Hippocampal formation (tissue), 2 donors: ENCODE data around the gene KDM3B.
"Not testable (repeated sequence)": the region's sequence is repeated elsewhere in the genome, so short reads cannot be mapped to it uniquely, and the experiment has no call there.

Source experiments
- DNase-seq, 2 donors: peaks; one replicate each; lab custom pipeline; 2025; lab: John Stamatoyannopoulos, UW

Gene KDM3B, protein sequence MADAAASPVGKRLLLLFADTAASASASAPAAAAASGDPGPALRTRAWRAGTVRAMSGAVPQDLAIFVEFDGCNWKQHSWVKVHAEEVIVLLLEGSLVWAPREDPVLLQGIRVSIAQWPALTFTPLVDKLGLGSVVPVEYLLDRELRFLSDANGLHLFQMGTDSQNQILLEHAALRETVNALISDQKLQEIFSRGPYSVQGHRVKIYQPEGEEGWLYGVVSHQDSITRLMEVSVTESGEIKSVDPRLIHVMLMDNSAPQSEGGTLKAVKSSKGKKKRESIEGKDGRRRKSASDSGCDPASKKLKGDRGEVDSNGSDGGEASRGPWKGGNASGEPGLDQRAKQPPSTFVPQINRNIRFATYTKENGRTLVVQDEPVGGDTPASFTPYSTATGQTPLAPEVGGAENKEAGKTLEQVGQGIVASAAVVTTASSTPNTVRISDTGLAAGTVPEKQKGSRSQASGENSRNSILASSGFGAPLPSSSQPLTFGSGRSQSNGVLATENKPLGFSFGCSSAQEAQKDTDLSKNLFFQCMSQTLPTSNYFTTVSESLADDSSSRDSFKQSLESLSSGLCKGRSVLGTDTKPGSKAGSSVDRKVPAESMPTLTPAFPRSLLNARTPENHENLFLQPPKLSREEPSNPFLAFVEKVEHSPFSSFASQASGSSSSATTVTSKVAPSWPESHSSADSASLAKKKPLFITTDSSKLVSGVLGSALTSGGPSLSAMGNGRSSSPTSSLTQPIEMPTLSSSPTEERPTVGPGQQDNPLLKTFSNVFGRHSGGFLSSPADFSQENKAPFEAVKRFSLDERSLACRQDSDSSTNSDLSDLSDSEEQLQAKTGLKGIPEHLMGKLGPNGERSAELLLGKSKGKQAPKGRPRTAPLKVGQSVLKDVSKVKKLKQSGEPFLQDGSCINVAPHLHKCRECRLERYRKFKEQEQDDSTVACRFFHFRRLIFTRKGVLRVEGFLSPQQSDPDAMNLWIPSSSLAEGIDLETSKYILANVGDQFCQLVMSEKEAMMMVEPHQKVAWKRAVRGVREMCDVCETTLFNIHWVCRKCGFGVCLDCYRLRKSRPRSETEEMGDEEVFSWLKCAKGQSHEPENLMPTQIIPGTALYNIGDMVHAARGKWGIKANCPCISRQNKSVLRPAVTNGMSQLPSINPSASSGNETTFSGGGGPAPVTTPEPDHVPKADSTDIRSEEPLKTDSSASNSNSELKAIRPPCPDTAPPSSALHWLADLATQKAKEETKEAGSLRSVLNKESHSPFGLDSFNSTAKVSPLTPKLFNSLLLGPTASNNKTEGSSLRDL (N-terminal part only)

DNA sequence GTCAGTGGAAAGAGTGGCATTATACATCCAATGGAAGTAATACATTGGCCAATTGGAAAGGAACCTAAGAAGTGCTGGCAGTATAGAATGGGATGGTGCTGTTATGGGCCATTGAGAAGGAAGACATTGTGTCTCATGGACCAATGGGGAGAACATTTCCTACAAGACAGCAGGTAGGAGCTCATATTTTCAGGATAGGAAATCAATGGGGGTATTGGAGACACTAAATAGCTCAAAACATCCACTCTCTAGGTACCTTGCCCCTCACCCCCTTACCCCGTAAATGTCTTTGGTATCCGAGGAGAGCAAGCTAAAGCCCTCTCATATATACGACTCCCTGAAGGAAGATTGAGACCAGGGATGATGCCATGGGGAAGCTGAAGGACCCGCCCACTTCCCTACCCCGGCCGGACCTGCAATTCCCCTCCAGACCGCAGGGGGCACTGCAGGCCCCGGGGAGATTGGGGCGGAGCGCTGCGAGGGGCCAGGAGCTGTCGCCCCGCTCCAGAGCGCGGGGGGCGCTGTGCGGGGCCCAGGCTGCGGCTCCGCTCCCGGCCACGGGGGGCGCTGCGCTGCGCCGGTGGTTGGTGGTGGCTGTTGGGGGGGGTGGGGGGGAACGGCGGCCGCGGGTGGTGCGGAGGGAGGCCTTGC is at the start of gene KDM3B:
TSS of gene KDM3B (plus strand) at position 615 of the 651 bp plus-strand sequence. CDS start 111 bp downstream, outside the sequence.
- DNase-seq: peak; percentile 45 to 75

DNA sequence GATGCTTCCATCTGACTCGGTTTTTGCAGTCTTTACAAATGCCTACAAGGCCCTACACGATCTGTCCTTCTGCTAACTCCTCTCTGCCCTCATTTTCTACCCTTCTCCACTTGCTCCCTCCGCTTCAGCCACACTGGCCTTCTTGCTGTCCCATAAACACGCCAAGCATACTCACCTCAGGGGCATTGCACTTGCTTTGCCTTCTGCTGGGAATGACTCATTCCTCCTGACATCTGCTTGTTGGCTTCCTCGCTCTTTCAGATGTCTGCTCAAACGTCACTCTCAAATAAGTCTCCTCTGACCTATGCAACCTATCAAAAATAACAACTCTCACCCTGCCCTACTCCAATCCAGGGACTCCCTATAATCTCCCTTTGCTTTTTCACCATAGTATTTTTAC is 49.1 kb upstream of the KDM3B start:
- no peak for DNase-seq

DNA sequence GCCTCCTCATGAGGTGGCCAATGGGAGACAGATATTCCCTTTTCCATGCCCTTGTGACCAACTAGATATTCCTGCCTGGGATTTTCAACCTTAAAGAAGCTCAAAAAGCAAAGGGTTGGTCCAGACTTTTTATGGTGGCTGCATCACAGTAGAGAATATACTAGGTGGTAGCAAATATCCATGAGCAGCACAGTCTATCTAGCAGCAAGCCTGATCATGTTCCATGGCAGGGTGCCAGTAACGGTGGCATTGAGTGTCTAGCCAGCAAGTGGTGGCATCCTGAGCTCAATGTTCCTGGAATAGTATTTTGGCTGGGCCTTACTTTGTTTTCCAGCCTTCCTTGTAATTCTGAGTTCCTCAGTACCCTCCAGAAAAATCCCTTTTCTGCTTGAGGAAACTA is 46.7 kb upstream of the KDM3B start:
- DNase-seq: no peak

DNA sequence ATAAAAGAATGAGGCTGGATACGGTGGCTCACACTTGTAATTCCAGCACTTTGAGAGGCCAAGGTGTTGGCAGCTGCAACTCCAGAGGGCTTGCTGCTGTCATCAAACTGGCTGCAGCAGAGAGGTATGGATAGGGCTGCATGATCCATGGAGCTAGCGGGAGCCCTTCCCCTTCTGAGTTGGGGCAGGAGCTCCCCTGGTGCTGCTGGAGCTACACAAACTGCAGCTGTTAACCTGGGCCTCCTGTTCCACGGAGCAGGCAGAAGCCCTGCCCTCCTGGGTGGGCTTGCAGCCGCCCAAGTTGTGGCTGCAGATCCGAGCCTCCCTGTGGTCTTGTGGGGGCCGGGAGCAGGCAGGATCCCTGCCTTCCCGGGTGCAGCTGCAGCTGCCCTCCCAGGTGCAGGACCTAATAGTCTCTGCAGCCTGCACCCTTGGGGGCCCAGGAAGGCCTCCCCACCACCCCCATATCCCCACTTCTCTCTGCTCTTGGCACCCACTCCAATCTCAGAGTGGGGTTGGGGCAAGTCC is 36.7 kb upstream of the KDM3B start:
- no peak for DNase-seq

DNA sequence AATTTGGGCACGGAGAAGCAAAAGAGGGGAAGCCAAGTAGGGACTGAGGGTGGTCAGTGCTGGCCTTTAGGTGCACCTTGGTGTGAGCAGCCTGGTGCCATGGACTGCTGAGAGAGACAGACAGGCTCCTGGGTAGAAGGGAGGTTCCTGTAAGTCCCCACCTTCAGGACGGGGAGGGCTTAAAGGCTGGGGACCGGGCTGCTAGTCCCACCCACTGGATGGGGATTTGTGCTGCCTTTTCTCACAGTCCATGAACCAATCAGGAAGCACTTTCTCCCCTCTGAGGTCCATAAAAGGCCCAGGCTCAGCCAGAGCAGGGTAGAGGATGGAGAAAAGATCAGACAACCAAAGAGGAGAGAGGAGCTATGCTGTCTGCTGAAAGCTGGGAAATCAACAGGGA is 36.1 kb upstream of the KDM3B start:
- DNase-seq: no peak

DNA sequence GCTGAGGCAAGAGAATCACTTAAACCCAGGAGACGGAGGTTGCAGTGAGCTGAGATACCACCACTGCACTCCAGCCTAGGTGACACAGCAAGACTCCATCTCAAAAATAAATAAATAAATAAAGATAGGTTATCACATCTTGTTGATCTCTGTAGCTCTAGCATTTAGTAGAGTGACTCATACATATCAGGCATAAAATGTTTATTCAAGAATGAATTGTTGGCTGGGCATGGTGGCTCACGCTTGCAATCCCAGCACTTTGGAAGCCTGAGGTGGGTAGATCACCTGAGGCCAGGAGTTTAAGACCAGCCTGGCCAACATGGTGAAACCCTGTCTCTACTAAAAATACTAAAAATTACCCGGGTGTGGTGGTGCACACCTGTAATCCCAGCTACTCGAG is 34.3 kb upstream of the KDM3B start:
- not testable (repeated sequence) for DNase-seq

DNA sequence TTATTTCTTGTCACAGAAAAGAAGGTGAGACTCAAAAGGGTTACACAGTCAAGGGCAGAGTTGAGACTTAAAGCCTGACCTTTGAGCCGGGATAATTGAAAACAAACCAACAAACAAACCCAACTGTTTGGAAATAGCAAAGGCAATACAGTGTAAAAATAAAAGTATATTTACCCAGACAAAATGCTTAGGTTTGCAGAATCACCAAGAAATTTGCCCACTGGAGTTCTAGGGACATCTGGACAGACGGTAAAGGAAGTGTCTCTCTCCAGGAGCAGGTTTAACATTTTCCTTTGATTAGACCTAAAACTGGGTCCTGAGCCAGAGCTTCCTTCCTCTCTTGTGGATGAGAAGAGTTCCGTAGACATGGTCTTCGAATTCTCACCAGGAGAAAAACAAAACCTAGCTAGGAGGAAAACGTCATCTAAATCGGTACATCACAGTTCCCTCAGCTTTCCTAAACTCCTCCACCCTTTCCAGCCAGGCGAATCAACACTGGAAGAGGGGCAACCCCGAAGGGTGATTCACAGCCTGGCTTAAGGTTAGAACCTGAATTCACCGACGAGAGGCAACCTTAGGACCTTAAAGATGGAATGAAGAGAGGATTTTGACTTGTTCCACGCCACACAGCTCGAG is 21.6 kb upstream of the KDM3B start:
- no peak for DNase-seq

DNA sequence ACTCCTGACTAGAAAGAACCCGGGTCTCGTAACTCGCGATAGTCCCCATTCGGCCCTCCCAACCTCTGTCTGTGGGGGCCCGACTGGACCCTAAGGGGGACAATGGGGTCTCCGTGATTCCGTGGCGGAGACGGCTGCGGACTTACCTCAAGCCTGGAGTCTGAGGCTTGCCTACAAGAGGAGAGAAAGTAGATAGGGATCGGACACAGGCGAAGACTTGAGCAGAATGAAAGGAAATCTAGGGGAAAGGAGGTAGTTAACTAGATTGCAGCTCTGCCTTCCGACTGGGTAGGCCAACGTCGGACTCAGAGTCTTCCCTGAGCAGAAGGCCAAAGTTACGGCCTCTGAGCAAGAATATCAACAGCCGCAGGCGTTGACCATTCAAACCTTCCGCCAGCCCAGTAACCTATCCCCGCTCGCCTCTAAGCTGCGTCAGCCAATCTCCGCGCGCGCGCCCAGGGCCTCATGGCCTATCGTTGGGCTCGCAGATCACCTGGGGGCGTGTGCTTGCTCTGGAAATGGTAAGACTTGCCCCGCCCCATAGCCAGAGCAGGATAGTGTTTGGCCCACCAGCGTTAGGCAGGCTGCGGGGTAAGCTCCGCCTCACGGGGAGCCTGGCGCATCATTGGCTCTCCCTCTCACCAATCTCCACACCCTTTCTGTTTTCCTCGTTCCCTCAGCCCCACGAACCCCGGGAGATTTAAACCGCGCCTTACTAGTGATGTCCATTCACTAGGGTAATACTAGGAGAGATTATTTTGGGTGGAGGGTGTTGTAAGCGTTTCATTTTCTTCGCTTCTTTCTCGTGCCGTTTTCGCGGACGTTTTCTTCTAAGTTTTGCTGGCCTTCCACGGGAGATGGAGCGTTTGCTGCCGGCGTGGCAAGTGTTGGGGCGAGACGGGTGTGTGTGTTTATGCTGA is 20.8 kb upstream of the KDM3B start, which contains the start of gene CDC25C:
TSS of gene CDC25C (minus strand) at position 356 of the 920 bp plus-strand sequence. CDS start 624 bp downstream, outside the sequence.
- peak; percentile 95 to 98 for DNase-seq

DNA sequence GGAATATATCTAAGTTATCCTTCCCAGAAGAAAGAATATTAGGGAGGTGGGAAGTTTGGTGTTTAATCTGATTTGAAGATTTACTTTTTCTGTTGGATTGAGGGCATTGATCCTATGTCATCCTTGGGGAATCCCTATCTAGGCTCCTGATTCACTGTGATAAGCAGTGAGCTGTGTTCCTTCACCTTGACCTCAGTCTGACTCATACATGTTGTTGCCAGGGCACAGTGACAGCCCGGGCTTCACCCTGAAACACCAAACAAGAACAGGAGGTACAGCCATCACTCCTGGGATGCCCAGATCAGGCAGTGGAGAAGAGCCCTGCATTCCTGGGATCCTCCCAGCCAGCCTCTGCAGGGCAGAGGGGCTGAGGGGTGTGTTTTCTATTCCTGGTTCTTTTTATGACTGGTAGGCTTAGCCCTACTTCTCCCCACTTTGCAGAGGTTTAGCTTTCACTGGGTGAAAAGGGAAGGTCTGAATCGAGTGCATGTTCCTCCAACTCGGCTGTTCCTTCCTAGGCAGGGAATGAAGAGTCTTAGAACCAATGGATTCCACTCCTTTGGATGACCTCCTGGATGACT is 17.5 kb upstream of the KDM3B start:
- no peak for DNase-seq

DNA sequence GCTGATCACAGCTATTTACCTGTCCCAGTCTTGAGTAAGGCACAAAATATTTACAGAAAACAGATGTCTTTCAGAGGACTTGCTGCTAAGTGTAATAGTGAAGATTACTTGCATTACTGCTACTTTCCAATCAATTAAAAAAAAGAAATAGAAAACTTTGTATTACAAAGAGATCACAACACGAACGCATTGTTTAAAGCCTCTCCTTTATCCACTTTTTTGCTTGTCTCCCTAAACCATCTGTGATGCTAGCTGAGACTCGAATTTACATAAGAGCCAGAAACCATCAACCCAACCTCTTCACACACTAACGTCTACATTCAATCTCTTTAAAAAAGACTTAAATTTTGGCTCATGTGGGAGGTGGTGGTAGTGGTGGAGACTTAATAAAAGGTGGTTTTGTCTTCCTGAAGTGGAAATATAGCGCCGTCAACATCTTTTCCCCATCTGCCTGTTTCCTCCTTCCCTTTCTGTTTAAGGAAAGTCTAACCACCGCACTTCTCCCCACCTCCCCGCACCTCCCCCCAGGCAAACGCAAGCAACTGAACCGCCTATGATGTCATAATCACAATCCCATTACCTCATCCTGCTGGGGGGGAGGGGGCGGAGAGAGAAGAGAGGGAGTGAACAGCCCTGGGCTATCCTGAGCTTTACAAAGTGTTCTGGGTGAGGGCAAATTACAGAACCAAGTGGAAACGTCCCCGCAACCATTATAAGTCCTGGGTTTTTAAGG is 15.4 kb upstream of the KDM3B start:
- peak; percentile 88 to 89 for DNase-seq

DNA sequence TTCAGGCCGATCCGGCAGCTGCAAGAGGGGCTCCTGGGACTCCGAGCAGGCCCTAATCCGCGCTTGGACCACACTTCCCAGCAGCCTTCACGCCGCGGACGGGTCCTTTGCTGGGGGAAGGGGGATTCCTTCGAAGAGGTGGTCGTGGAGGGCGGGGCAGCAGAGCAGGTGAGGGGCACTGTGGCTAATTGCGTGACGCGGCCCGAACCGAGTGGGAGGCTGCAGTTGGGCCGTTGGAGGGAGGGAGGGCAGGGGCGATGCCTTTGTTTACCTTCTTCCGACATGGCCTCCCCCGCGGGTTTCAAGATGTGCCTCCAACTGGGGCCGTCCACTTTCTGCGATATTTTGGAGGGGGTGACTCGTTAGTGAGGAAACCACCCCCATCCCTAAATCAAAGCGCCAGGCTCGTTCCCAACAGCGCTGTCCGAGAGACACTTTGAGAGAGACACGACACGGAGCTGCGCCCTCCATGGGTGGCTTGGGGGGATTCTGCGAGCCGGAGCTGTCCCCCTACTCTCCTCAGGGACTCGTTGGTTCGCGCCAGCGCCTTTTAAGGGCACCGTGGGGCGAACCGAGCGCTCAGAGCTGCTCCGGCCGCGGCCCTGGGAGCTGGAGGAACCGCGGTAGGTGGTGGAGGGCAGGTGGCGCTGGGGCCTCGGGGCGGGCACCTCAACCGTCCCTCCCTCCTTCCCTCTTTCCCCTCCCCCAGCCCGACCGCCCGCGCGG is 14.6 kb upstream of the KDM3B start, which contains the start of gene FAM53C:
TSS of gene FAM53C (plus strand) at position 582 of the 726 bp plus-strand sequence. CDS start 3,070 bp downstream, outside the sequence.
- peak; percentile 89 for DNase-seq

DNA sequence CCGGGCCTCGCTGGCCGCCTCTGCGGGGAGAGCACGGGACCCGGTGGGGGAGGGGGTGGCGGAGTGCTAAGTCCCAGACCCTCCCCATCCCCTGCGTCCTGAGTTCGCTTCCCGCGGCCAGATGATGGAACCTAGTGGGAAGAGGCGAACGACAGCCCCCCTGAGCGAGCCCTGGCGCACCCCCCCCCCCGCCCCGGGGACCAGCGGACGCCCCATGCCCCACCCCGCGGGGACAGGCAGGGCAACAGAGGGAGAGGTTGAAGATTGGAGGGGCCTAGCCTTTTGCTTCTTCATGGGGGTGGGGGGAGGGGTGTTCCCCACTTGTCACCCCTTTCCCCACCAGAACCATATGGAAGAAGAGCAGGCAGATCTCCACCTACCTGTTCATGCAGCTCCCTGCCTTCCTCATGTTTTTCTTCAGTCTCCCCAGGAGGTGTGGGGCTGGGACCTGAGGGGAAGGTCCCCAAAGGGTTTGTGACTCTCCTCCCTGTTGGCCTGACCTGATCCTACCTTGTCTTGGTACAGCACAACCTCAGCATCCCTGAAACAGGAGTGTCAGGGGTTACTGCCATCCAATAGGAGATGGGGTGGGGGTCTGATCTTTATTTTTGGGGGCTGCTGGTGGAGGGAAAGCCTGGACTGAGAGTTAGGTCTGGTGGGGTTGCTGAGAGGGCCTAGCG is 13.9 kb upstream of the KDM3B start:
- no peak for DNase-seq

DNA sequence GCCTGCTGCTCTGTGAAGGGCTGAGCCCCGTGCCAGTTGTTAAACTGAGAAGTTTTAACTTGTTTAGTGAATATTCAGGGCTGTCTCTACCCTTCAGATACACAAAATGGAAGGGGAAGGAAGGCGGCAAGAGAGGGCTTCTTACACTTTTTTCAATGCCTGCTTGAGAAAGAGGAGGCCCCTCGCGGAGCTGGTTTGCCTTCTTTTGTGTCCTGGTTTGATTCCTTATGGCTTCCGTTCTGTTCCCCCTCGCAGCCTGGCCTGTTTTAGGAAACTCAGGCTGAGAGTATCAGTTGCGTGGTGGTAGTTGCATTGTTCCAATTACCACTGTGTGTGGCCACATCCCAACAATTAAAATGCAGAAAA is 13.4 kb upstream of the KDM3B start:
- DNase-seq: no peak

DNA sequence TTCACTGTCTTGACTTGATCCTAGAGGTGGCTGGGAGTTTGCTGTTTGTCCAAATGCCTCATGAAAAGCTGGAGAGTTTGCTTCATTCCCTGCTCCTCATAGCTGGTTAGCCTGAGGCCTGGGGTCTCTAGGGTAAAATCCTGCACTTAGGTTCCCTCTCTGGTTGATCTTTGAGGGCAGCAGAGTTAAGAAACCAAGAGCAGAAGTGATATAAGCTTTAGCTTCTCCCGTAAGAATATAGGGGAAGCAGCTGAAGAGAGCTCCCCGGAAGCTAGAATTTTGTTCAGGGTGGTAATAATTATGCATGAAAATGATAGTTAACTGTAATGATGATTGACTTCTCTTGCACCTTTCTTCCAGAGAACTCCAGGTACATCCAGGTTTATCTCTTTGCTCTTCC is 13.0 kb upstream of the KDM3B start:
- DNase-seq: no peak

DNA sequence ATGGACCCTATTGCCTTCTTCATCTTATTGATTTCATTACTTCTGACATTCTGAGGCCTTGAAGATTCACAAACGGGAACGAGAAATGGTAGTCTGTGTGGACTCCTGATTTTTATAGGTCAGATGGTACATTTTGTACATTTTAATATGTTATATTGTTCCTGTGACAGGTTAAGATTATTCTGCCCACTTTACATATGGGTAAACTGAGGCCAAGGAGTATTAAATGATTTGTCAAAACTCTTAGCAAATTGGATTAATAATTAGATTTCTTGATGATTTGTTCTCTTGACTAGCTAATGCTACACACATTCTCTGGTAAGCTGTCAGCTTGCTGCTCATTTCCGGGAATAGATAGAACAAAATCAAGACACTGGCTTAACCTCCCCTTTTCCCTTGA is 12.5 kb upstream of the KDM3B start:
- DNase-seq: no peak

DNA sequence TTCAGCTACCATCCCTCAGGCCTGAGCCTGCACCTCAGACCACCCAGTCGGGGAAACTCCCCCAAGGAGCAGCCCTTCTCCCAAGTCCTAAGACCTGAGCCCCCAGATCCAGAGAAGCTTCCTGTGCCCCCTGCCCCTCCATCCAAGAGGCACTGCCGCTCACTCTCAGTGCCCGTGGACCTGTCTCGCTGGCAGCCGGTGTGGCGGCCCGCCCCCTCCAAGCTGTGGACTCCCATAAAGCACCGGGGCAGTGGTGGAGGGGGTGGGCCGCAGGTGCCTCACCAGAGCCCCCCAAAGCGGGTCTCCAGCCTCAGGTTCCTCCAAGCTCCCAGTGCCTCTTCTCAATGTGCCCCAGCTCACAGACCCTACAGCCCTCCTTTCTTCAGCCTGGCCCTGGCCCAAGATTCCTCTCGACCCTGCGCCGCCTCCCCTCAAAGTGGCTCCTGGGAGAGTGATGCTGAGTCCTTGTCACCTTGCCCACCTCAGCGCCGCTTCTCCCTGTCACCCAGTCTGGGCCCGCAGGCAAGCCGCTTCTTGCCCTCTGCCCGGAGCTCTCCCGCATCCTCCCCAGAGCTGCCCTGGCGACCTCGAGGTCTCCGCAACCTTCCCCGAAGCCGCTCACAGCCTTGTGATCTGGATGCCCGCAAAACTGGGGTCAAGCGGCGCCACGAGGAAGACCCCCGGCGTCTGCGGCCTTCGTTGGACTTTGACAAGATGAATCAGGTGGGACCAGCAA is 7.4 kb upstream of the KDM3B start:
- no peak for DNase-seq
